MM.1S (cell line): ENCODE data around the gene HOXB7.

Experiments
- EZH2phosphoT487 ChIP-seq: fragments of 300-600 bp; sonication (generic); IDR thresholded peaks from 2 replicates; pipeline ENCODE4 v1.6.1; 2018; ENCODE audit warnings: antibody characterized with exemption, low read length
- TF ChIP-seq, protein P1 (sequence below): fragments of 300-600 bp; sonication (generic); IDR thresholded peaks from 2 replicates; pipeline ENCODE4 v1.5.1; 2016; ENCODE audit warnings: antibody characterized with exemption, low read length, mixed read lengths

DNA sequence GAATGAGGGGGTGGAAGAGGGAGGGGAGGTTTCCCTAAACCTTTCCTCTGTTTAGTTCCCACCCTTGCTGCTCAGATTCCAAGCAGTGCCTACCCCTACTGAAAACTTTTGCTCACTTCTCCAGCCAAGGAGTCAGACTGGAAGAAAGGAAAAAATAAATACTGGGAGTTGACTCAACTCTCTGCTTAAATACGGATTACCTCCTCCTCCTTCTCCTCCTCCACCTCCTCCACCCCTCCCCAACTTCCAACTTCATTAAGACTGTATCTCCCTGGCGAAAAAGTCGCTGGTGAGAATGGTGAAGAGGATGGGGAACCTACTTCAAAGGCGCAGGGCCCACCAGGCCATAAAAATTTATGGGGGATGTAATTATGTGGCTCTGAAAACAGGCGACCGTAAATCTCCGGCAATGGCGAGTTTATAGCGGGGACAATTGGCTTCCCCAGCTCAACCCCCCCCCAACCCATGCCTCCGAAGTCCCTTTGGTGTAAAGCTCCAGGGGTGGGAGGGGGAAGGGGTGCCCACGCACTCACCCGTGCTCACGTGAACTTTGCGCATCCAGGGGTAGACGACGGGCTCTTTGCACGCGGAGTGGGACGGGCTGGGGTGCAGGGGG lies 33.4 kb downstream of the HOXB7 start:
- TF ChIP-seq, protein P1, sequence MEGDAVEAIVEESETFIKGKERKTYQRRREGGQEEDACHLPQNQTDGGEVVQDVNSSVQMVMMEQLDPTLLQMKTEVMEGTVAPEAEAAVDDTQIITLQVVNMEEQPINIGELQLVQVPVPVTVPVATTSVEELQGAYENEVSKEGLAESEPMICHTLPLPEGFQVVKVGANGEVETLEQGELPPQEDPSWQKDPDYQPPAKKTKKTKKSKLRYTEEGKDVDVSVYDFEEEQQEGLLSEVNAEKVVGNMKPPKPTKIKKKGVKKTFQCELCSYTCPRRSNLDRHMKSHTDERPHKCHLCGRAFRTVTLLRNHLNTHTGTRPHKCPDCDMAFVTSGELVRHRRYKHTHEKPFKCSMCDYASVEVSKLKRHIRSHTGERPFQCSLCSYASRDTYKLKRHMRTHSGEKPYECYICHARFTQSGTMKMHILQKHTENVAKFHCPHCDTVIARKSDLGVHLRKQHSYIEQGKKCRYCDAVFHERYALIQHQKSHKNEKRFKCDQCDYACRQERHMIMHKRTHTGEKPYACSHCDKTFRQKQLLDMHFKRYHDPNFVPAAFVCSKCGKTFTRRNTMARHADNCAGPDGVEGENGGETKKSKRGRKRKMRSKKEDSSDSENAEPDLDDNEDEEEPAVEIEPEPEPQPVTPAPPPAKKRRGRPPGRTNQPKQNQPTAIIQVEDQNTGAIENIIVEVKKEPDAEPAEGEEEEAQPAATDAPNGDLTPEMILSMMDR = no peak
- no peak for TF ChIP-seq EZH2phosphoT487
